HepG2 (cell line): ENCODE data around the gene ZNF556. TPM values are rescaled to one million over a fixed set of nuclear protein-coding genes. Genes with fewer than 3 reads are reported as not detected.
A peak's percentile ranks its signal among the peaks of the same experiment; 100 is the strongest.

ENCODE experiments used
- ATF4 ChIP-seq, 2 experiments: fragments of 450-650 bp in 1 of 2; sonication (generic) in 1 of 2; formaldehyde crosslinking; IDR thresholded peaks; 2 replicates each; pipeline versions ENCODE4 v1.5.0 to v1.8.0; 2020 to 2022; ENCODE audit warnings: mild to moderate bottlenecking in 1 of 2, missing genetic modification reagents in 1 of 2
- DNMT1 ChIP-seq: sonication (generic); formaldehyde crosslinking; IDR thresholded peaks from 2 replicates; pipeline ENCODE4 v1.5.1; 2020; ENCODE audit warnings: mild to moderate bottlenecking, missing genetic modification reagents
- EP300 ChIP-seq, 3 experiments: sonication (generic) in 1 of 3; formaldehyde crosslinking in 1 of 3; IDR thresholded peaks; 2 replicates each; pipeline versions ENCODE4 v1.5.1 to v1.6.1; 2011 to 2020; ENCODE audit warnings: low read depth in 2 of 3, low read length in 2 of 3, borderline replicate concordance in 1 of 3, improper control_type of control experiment in 1 of 3, mild to moderate bottlenecking in 1 of 3, missing genetic modification reagents in 1 of 3, moderate library complexity in 1 of 3
- HDAC6 ChIP-seq: fragments of 200-600 bp; sonication (generic); IDR thresholded peaks from 2 replicates; pipeline ENCODE4 v1.7.0; 2017; ENCODE audit warnings: mild to moderate bottlenecking, antibody characterized with exemption, low read length, low read depth
- KAT2B ChIP-seq: fragments of 150-350 bp; IDR thresholded peaks from 2 replicates; pipeline ENCODE4 v1.6.1; 2014; ENCODE audit warnings: low read depth, low read length, borderline replicate concordance
- MATR3 ChIP-seq: sonication (generic); formaldehyde crosslinking; IDR thresholded peaks from 2 replicates; pipeline ENCODE4 v1.4.0; 2020; ENCODE audit warnings: missing genetic modification reagents
- MEIS2 ChIP-seq: sonication (generic); formaldehyde crosslinking; IDR thresholded peaks from 2 replicates; pipeline ENCODE4 v1.9.0; 2021; ENCODE audit warnings: mild to moderate bottlenecking, missing genetic modification reagents
- NCOA5 ChIP-seq: sonication (generic); formaldehyde crosslinking; IDR thresholded peaks from 2 replicates; pipeline ENCODE4 v1.4.0; 2020; ENCODE audit warnings: missing genetic modification reagents
- NR2F1 ChIP-seq, 2 experiments: fragments of 450-650 bp in 1 of 2; formaldehyde crosslinking in 1 of 2; IDR thresholded peaks; 2 replicates each; pipeline versions ENCODE4 v1.5.0 to v1.6.1; 2016 to 2020; ENCODE audit warnings: mild to moderate bottlenecking in 1 of 2, missing compliant biosample characterization in 1 of 2, missing genetic modification reagents in 1 of 2, moderate library complexity in 1 of 2
- PTBP1 ChIP-seq: fragments of 200-400 bp; formaldehyde crosslinking; IDR thresholded peaks from 2 replicates; pipeline ENCODE4 v1.6.1; 2018; ENCODE audit warnings: low read length, low read depth; ENCODE audit not compliant: poor library complexity, severe bottlenecking
- TBP ChIP-seq: sonication (generic); formaldehyde crosslinking; IDR thresholded peaks from 2 replicates; pipeline ENCODE4 v1.5.0; 2020; ENCODE audit warnings: missing genetic modification reagents
- YEATS2 ChIP-seq: sonication (generic); formaldehyde crosslinking; IDR thresholded peaks from 2 replicates; pipeline ENCODE4 v1.4.0; 2020; ENCODE audit warnings: missing genetic modification reagents, borderline replicate concordance
- ZBTB43 ChIP-seq: sonication (generic); formaldehyde crosslinking; conservative IDR thresholded peaks from 2 replicates; pipeline ENCODE4 v1.4.0; 2020; ENCODE audit warnings: missing genetic modification reagents
- ZNF12 ChIP-seq: sonication (generic); formaldehyde crosslinking; IDR thresholded peaks from 2 replicates; pipeline ENCODE4 v1.5.0; 2020; ENCODE audit warnings: missing genetic modification reagents
- ZNF143 ChIP-seq: sonication (generic); formaldehyde crosslinking; IDR thresholded peaks from 2 replicates; pipeline ENCODE4 v1.4.0; 2020; ENCODE audit warnings: missing genetic modification reagents
- ZNF232 ChIP-seq: sonication (generic); formaldehyde crosslinking; IDR thresholded peaks from 2 replicates; pipeline ENCODE4 v1.4.0; 2020; ENCODE audit warnings: missing genetic modification reagents, borderline replicate concordance
- ZNF335 ChIP-seq: sonication (generic); formaldehyde crosslinking; IDR thresholded peaks from 2 replicates; pipeline ENCODE4 v1.4.0; 2020; ENCODE audit warnings: missing genetic modification reagents
- ZNF562 ChIP-seq: sonication (generic); formaldehyde crosslinking; IDR thresholded peaks from 2 replicates; pipeline ENCODE4 v1.8.0; 2022; ENCODE audit warnings: missing genetic modification reagents, borderline replicate concordance
- ZNF710 ChIP-seq: sonication (generic); formaldehyde crosslinking; IDR thresholded peaks from 2 replicates; pipeline ENCODE4 v1.5.0; 2020; ENCODE audit warnings: mild to moderate bottlenecking, missing genetic modification reagents, borderline replicate concordance
- ZSCAN12 ChIP-seq: sonication (generic); formaldehyde crosslinking; IDR thresholded peaks from 2 replicates; pipeline ENCODE4 v1.9.0; 2021; ENCODE audit warnings: mild to moderate bottlenecking, missing genetic modification reagents
- polyA plus RNA-seq, 8 experiments: library from polyadenylated mRNA; depleted of rRNA in 3 of 8; stranded (reverse) in 7 of 8; unstranded in 1 of 8; fragments of >200 nt; fragmentation: Illumina TruSeq in 4 of 8; extraction: Trizol in 4 of 8; gene quantifications; 2 replicates each; pipeline versions ENCODE4 v1.2.1 to v1.2.3, GENCODE V29; 2011 to 2016; ENCODE audit warnings: low read depth in 4 of 8, missing spikeins in 1 of 8, mixed read lengths in 1 of 8; ENCODE audit not compliant: insufficient read depth in 1 of 8
- total RNA-seq, 5 experiments: library from RNA; depleted of rRNA; stranded (reverse); fragments of >200 nt; fragmentation: Illumina TruSeq; extraction: Trizol; gene quantifications; 2 replicates each; pipeline ENCODE4 v1.2.3, GENCODE V29; 2016; ENCODE audit warnings: low read depth in 1 of 5
- TF ChIP-seq, protein P1 (sequence below): sonication (generic); formaldehyde crosslinking; IDR thresholded peaks from 2 replicates; pipeline ENCODE4 v1.4.0; 2020; ENCODE audit warnings: missing genetic modification reagents, borderline replicate concordance

ZNF556 gene
- total and polyA plus RNA-seq, 2 of the 13 experiments (the other 11 are each of a cell fraction or from before 2014, with no cell fraction given), result 4.2 to 28.6 TPM

- TF ChIP-seq ZNF710 (CRISPR knock-in tag) (no peak), NCOA5 (CRISPR knock-in tag) (no peak), YEATS2 (CRISPR knock-in tag) (no peak; the same call in none of the 2 replicates), NR2F1 (CRISPR knock-in tag; IDR thresholded peaks at IDR 0.05) (no peak), ZNF232 (CRISPR knock-in tag) (peak; percentile 38; the same call in 1 of the 2 replicates), PTBP1 (peak; percentile 36), TBP (CRISPR knock-in tag) (no peak), ZNF335 (CRISPR knock-in tag) (0 out of 2 replicates have a peak, but pooled peaks have one; percentile 28), MATR3 (CRISPR knock-in tag) (no peak), ZBTB43 (no peak), ZSCAN12 (CRISPR knock-in tag) (no peak), DNMT1 (CRISPR knock-in tag) (no peak), MEIS2 (CRISPR knock-in tag) (no peak), EP300 (IDR thresholded peaks at IDR 0.05; ENCODE audit: low read depth in 2 of 2, low read length in 2 of 2) (no peak), EP300 (CRISPR knock-in tag; IDR thresholded peaks at IDR 0.05; ENCODE audit: borderline replicate concordance) (0 out of 2 replicates have a peak, but pooled peaks have one; percentile 25), ZNF12 (CRISPR knock-in tag) (peak; percentile 19; the same call in 1 of the 2 replicates), HDAC6 (no peak), ZNF562 (CRISPR knock-in tag) (no peak), ZNF143 (no peak; the same call in 1 of the 2 replicates), KAT2B (no peak), ATF4 (CRISPR knock-in tag; IDR thresholded peaks at IDR 0.05) (no peak; a peak in 1 of 4 replicates)
- TF ChIP-seq, protein P1, sequence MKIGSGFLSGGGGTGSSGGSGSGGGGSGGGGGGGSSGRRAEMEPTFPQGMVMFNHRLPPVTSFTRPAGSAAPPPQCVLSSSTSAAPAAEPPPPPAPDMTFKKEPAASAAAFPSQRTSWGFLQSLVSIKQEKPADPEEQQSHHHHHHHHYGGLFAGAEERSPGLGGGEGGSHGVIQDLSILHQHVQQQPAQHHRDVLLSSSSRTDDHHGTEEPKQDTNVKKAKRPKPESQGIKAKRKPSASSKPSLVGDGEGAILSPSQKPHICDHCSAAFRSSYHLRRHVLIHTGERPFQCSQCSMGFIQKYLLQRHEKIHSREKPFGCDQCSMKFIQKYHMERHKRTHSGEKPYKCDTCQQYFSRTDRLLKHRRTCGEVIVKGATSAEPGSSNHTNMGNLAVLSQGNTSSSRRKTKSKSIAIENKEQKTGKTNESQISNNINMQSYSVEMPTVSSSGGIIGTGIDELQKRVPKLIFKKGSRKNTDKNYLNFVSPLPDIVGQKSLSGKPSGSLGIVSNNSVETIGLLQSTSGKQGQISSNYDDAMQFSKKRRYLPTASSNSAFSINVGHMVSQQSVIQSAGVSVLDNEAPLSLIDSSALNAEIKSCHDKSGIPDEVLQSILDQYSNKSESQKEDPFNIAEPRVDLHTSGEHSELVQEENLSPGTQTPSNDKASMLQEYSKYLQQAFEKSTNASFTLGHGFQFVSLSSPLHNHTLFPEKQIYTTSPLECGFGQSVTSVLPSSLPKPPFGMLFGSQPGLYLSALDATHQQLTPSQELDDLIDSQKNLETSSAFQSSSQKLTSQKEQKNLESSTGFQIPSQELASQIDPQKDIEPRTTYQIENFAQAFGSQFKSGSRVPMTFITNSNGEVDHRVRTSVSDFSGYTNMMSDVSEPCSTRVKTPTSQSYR (CRISPR knock-in tag), result no peak
These were observed 33.4 kb downstream of the ZNF556 start, which contains the start of gene ZNF57 (continued) for GRCh38 chr19:2900296-2901252.
